ENCODE results near the gene ZNF687.

The ZNF687 gene

DNA sequence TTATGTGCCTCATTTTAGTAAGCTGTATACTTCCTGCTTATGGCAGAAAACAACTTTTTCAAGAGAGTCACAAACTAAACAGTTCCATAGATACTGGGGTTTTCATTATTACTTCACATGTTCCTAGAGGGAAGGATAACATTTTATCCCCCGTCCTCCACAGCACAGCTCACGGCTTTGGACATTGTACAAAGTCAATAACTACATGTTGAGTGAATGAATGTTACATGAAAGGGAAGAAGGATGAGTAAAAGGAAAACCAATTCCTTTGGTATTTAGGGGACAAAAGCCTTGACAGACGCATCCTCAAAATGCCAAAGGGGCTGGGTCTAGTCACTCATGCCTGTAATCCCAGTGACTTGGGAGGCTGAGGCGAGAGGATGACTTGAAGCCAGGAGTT lies 30.3 kb downstream of the ZNF687 start:
- FAIRE-seq: no peak
- DNase-seq (ENCODE audit: low spot score): peak; percentile 27

DNA sequence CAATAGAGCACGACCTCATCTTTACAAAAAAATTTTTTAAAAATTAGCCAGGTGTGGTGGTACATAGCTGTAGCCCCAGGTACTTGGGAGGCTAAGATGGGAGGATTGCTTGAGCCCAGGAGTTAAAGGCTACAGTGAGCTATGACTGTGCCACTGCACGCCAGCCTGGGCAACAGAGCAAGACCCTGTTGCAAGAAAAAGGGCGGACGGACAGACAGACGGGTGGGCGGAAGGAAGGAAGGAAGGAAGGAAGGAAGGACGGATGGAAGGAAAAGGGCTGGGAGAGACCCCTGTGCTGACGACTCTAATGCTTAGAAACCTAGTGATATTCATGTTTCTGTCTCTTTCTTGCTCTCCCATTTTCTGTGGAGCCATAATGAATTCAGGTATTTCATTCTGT lies 30.7 kb downstream of the ZNF687 start:
- DNase-seq (ENCODE audit: low spot score) (no peak), FAIRE-seq (no peak)

DNA sequence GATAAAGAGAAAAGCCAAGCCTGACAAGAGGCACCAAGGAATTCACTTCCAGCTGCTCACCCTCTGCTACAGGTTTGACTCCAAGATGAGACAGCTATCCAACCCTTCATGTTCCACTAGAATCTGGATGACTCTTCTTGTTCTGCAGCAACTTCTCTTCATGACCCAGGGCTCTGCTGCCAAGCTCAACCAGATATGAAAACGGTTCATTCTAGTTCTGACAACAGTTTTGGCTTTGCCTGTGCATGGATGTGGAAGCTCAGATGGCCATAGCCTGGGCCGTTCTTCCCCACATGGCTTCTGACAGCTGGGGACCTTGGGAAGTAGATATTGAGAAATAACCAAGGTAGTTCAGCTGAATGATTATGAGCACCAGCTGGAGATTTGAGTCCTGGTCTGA lies 31.4 kb downstream of the ZNF687 start:
- no peak for FAIRE-seq
- no peak for DNase-seq (ENCODE audit: low spot score)

DNA sequence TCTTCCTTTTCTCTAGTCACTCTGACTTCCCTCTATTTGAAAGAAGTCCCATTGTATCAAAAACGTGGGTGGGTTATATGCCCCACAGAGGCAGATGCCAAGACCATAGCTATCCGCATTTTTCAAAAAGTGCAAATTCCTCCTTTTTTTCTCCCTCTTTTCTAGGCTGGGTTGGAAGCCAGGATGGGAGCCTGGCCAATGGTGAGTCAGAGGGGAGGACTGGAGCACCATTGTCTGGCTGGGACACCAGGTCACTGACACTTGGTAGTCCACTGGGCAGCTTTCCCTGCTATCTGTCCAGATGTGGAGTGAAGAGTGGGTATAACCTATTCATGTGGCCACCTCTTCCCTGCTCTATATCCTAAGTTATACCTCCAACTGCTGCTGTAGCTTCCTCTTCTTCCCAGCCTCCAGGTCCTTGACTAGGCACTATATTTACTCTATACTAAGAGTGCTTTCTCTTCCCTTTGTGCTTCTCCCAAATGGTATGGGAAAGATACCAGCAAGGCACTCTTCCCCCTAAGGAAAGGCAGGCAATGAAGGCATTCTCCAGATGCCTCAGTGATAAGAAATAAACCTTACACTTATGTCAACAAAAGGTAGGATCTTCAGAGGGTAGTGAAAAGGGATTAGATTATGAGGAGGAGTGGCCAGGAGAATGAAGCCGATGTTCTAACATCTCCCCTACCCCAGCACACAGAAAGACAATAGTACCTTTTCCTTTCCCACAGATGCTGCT lies 32.2 kb downstream of the ZNF687 start:
- DNase-seq (ENCODE audit: low spot score): peak; percentile 13
- no peak for FAIRE-seq

DNA sequence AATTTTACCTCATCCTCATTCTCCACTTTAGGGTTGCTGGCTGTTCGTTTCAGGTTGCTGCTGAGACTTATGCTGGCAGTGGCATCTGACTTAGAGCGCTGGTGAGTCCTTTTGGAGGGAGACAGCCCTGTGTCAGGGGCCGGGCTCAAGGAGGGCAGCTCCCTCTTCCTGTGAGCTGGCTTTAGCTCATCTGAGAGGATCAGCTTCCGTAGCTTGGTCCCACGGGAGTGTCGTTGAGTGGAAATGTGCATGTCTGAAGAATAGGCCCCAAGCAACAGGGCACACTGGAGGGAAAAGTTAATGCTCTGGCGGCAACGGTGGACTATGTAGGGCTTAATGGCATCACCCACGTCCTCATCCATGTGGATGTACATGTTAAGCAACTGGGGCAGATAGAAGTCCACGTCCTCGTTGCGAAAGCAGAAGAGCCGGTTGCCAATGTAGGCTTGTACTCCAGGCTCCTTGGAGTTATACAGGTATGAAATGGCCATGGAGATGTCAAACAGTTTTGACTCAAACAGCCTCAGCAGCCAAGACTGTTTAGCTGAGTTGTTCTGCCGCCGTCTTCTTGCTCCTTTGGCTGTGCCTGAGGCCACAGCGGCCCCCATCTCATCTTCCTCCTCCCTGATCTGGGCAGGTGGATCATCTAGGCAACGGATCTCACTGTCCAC lies 33.6 kb downstream of the ZNF687 start:
- FAIRE-seq (no peak), DNase-seq (ENCODE audit: low spot score) (no peak)

GRCh38 chr1:151318975-151319374 lies 36.9 kb downstream of the ZNF687 start:
- DNase-seq (ENCODE audit: low spot score) (no peak), FAIRE-seq (no peak)

GRCh38 chr1:151324390-151324930 lies 42.4 kb downstream of the ZNF687 start:
- FAIRE-seq (no peak), DNase-seq (ENCODE audit: low spot score) (no peak)

GRCh38 chr1:151325231-151325630 lies 43.1 kb downstream of the ZNF687 start:
- DNase-seq (ENCODE audit: low spot score) (no peak), FAIRE-seq (no peak)

- FAIRE-seq (no peak), DNase-seq (ENCODE audit: low spot score) (no peak)
Measured at GRCh38 chr1:151325646-151326429, 43.7 kb downstream of the ZNF687 start.

DNA sequence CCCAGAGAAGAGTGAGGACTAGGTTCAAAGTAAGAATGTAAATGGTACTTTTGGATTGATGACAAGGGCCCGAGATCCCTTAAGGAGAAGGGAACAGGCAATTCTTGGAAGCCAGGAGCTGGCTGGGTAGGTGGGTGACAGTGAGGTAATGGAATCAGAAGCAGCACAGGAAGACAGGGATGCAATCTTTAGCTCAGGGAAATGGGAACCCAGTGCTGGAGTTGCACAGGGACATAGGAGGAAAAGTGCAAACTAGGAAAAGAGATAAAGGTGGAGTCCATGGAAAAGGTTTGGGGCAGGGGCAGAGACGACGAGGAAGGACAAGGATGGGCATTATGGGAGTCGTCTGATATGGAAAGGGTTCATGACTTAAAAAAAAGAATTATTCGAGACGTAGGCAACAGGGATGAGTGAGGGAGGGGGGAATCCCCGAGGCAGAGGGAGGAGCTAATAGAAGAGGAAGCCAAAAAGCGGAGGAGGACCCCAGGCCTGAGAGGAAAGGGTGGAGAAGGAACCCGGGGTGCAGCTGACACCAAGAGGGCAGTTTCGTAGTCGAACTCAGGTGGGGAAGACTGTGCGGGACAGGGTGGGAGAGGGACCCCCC lies 44.6 kb downstream of the ZNF687 start:
- FAIRE-seq (no peak), DNase-seq (ENCODE audit: low spot score) (peak; percentile 15)

DNA sequence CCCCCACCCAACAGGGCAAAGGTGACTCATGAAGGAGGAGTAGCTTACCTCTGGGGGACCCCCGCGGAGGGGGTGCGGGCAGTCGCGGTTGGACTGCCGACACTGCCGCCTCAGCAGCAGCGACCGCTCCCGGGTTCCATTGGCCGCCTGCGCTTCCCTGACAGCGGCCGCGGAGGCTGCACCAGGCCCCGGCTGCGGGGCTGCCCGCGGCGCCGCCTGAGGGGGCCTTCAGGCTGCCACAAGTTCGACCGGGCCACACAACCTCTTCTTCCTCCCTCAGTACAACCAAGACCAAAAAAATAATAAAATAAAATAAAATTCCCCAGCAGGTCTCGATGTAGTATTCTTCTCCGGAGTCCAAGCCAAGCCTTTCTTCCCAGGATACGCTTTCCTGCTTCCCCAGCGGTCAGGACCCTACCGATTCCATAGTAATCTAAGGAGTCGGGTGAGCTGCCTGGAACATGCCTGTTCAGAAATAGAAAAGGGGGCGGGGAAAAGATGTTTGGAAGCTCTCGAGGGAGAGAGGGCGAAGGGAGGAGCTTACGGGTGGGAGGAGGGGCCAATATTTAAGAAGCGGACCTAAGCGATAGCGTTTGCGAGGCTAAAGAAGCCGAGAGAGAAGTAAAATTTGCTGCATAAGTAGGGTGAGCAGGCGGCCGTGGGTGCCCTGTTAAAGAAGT lies 45.3 kb downstream of the ZNF687 start, which contains the start of gene PI4KB:
TSS of gene PI4KB (minus strand) at position 194 of the 680 bp plus-strand sequence. CDS start 10,935 bp downstream, outside the sequence.
- FAIRE-seq: peak; percentile 90
- DNase-seq (ENCODE audit: low spot score): peak; percentile 93

DNA sequence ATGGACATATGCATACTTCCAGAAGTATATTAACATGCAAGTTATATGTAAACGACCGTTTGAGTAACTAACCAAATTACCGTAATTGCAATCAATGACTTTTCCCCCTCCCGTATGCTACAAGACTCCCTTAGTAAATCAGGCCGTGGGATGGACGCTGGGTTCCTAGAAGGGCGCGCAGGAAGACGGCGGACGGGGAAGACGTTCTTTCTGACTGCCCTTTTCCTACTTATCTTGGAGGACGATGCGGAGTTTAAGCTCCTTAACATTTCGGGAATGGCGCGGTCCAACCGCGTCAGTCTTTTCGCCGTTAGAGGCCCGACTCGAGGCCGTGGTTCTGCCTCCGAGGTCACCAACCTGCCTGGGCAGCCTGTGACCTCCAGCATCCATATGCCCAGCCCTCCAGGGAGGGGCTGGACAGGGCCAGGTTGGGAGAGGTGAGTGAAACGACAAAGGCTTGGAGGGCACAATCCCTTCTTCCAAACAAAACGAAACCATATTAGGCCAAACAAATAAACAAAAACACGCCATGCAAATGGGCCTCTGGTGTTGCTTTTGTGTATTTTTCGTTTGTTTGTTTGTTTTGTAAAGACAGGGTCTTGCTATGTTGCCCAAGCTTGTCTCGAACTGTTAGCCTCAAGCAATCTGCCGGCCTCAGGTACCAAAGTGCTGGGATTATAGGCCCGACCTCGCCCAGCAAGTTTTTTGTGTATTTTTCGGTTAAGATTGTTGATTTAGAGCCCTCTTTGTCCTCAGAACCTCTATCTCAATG lies 46.0 kb downstream of the ZNF687 start:
- FAIRE-seq: no peak
- no peak for DNase-seq (ENCODE audit: low spot score)

DNA sequence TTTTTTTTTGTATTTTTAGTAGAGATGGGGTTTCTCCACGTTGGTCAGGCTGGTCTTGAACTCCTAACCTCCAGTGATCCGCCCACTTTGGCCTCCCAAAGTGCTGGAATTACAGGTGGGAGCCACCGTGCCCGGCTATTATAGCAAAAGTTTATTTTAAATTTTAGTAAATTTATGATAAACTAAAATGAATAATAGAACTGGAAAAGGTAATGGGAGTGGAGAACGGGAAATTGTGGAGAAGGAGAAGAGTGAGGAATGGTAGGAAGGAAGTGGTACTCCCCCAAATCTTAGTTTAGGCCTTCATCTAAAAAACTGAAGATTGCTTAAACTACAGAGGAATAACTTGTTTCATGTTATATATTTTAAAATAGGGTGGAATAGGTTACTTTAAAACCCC lies 52.7 kb downstream of the ZNF687 start:
- FAIRE-seq: no peak
- no peak for DNase-seq (ENCODE audit: low spot score)

DNA sequence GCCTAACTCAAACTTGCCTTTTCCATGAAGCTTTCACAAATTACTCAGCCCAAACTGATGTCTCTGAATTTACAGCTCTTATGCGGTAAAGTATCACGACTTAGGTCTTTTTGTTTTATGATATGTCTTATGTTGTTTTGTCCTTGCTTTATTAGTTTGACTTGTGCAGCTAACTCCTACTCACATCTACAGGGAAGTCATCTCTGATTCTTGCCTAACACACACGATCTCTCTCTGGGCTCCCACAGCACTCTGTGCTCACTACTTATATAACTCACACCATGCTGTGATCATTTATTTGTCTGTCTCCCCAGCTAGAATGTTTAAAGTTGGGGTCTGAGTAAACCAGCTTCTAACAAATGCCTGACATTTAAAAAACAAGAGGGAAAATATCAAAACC lies 54.5 kb downstream of the ZNF687 start:
- DNase-seq (ENCODE audit: low spot score): no peak
- FAIRE-seq: no peak

DNA sequence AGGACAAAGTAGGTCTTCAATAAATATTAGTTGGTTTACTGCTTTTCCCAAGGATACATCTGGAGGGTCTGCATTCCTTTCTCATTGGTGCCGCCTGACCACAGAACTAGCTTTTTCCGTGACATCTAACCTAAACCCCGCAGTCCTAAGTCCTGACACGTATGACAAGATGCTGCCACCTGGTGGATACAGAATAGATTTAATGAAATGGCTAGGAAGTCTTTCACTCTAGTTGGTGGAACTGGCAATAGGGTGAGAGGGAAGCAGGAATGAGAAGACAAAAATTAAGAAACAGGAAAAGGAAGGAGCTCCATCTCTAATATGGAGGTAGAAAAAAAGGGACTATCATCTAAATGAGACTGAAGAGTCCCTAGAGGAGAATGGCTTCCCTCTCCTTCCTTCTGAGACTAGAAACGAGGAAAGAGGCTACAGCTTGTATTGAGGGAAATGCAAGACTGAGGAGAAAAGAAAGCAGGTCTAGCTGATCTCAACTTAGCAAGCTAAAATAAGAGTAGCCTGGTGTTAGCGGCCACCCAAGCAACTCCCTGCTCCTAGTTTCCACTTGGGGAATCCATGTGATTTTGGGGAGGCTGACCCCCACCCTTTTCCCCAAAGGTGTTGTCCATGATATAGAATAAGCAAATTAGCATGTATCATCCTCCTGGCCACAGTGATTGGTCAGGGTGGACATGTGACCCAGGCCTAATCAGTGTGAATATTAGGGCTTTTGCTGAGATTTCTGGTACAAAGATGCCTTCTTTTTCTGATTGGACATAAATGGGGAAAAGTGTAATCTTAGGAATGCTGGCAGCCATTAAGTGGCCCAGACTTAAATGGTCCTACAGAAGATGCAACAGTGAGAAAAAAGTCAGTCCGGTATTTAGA lies 59.0 kb downstream of the ZNF687 start:
- DNase-seq (ENCODE audit: low spot score) (peak; percentile 72), FAIRE-seq (peak; percentile 80)

Measured in RCC 7860 (cell line).